Superior temporal gyrus (tissue), 1 donor: ENCODE results near the gene CYP2B6.
"Not testable (repeated sequence)": the region's sequence is repeated elsewhere in the genome, so short reads cannot be mapped to it uniquely, and the experiment has no call there.

Experiments used
- DNase-seq: peaks from one replicate; pipeline ENCODE4 v3.0.0-alpha.2; 2016; ENCODE audit errors: extremely low spot score

Gene CYP2B6

GRCh38 chr19:40980743-40981442 is 10.2 kb upstream of the CYP2B6 start:
- DNase-seq, result not testable (repeated sequence)

- no peak for DNase-seq
Observed at GRCh38 chr19:40981591-40981990, 9.5 kb upstream of the CYP2B6 start.

- no peak for DNase-seq
Observed at GRCh38 chr19:40982594-40983101, 8.4 kb upstream of the CYP2B6 start.

GRCh38 chr19:40989453-40989852 is 1.6 kb upstream of the CYP2B6 start:
- DNase-seq, result no peak

GRCh38 chr19:40995355-40995754 is 4.3 kb downstream of the CYP2B6 start:
- DNase-seq, result no peak

- DNase-seq, result not testable (repeated sequence)
Observed at GRCh38 chr19:40999018-40999417, 7.9 kb downstream of the CYP2B6 start.

GRCh38 chr19:41000310-41000737 is 9.2 kb downstream of the CYP2B6 start:
- DNase-seq, result no peak

GRCh38 chr19:41001243-41001971 is 10.3 kb downstream of the CYP2B6 start:
- DNase-seq, result no peak

GRCh38 chr19:41003656-41004055 is 12.6 kb downstream of the CYP2B6 start:
- DNase-seq, result not testable (repeated sequence)

GRCh38 chr19:41009700-41010235 is 18.7 kb downstream of the CYP2B6 start:
- no peak for DNase-seq

GRCh38 chr19:41013359-41013758 is 22.3 kb downstream of the CYP2B6 start:
- DNase-seq, result no peak

GRCh38 chr19:41014643-41015042 is 23.6 kb downstream of the CYP2B6 start:
- no peak for DNase-seq

- DNase-seq, result no peak
Observed at GRCh38 chr19:41016488-41017071, 25.5 kb downstream of the CYP2B6 start.

- DNase-seq, result no peak
Observed at GRCh38 chr19:41018736-41019290, 27.7 kb downstream of the CYP2B6 start.

- no peak for DNase-seq
Observed at GRCh38 chr19:41019346-41019745, 28.3 kb downstream of the CYP2B6 start.

- no peak for DNase-seq
Observed at GRCh38 chr19:41023193-41023592, 32.1 kb downstream of the CYP2B6 start.

- no peak for DNase-seq
Observed at GRCh38 chr19:41025411-41025810, 34.3 kb downstream of the CYP2B6 start.

- no peak for DNase-seq
Observed at GRCh38 chr19:41025871-41026270, 34.8 kb downstream of the CYP2B6 start.

- no peak for DNase-seq
Observed at GRCh38 chr19:41027273-41027967, 36.3 kb downstream of the CYP2B6 start.

GRCh38 chr19:41029524-41030432 is 38.7 kb downstream of the CYP2B6 start:
- DNase-seq, result no peak
